T-helper 2 cell treated with Interferon-gamma antibody and Interleukin-4, amounts not matched to agents 100 ng/mL and 5 ng/mL, for 36 hours (primary cell): ENCODE results near the gene SPACA9. TPM values are rescaled to one million over a fixed set of nuclear protein-coding genes. Genes with fewer than 3 reads are reported as not detected.

Experiments
- intact Hi-C: fragments of 100-400 bp; cut with micrococcal nuclease; formaldehyde crosslinking; loops from one replicate; pipeline ENCODE4 v1.15.1; 2023
- total RNA-seq: library from RNA; stranded (reverse); gene quantifications from 2 replicates; pipeline ENCODE4 v1.2.3, GENCODE V29; 2022

SPACA9 gene
- total RNA-seq, 1 donor from 2014 or later: 1.3 TPM

DNA sequence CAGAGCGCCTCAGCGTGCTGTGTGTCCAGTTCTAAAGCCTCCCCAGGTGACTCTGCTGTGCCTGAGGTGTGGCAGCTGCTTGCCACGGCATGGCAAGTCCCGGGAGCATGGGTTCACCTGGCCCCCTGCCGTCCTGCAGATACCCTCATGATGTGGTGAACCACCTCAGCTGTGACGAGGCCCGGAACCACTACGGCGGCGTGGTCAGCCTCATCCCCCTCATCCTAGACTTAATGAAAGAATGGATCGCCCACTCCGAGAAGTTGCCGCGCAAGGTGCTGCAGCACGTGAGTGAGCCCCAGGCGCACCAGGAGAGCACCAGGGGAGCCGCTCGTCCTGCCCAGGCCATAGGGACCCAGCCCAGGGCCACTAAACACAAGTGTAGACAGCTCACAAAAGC is 9.5 kb downstream of the SPACA9 start:
- intact Hi-C loops: no loop called here

DNA sequence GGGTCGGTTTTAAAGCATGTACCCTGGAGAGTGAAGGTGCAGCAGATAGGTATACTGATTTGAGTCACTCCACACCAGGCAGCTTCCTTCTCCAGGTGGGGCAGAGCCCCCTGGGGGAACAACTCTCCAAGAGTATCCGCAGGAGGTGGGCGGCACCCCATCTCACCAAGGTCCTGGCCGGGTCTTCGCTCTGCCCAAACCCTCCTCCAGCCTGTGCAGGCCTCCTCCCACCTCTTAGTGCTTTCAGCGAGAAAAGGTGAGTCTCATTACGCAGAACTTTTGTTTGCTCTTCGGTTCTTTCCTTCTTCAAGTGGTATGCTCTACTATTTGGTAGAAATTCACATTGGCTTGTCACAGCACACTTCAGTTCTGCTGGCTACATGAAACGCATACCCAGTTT is 13.7 kb downstream of the SPACA9 start:
- intact Hi-C loops: no loop called here

DNA sequence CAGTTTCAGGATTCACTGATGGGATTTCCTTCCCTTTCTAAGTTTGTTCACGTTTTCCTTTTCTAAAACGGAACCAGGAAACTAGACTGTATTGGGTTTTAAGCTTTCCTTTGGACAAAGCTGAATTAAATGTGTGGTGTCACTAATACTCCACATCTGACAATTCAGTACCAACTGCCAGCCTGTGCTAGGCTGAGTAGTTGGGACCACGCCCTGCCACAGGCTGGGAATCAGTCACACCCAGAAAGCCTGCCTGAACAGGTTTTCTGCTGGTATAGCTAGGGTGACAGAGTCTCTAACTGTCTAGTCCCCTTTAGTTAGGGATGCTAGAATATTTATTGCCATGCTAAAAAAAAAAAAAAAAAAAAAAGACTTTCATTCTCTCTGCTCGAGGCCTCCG is 15.6 kb downstream of the SPACA9 start:
- intact Hi-C loops: no loop called here

DNA sequence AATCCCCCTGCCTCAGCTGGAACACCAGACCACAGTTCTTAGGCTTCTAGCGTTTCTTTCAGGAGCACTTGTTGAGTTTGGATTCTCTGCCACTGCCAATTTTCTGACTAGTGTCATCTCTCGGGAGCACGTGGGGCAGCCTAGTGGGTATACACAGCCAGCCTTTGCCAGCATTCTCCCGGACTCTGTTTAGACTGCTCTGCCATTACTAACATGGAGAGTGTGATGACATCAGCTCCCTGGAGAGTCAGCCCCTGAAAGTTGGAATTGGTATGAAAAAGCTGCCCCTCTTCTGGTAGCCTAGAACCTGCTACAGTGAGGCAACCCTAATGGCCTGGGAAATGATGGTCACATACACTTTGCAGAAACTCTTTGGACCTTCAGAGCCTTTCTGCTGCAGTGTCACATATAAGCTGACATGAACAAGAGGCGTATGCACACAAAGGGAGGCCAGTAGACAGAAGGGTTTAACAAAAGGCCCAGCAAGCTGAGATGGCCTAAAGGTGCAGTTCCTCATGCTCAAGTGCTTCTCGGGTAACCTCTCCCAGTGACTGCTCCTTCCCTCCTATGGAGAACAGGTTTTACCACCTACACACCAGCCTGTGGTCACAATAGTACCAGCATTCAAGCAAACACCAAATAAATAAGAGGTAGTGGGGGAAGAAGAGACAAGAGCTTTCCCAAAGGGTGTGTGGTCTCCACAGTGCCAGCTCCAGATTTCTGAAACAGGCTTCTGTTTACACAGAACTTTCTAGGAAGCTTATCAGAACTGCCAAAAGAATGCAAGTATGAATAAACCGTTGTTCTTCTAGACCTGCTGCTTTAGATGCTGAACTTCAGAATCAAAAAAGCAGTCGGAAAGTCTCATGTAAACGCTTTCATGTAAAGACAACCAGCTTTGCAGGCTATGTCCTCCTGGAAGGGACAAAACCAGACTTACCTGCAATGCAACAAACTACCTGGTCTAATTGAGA is 16.5 kb downstream of the SPACA9 start:
- intact Hi-C loops: no loop called here

DNA sequence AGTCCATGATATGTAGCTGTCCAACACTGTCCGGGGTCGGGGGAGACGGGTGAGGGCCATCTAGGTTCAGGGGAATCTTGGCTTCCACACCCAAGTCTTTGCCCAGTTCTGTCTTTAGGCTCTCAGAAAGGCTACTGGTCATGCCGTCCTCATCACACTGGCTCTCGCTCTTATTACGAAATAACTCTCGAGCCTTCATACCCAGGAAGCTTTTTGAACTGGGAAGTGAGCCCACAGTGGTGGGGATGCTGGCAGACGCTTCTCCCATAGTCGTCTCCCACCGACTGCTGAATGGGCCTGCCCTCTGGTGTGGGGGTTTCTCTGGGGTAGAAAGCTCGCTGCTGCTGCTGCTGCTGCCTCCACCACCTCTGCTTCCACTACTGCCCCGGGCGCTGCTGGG is 17.6 kb downstream of the SPACA9 start:
- intact Hi-C loops: no loop called here

DNA sequence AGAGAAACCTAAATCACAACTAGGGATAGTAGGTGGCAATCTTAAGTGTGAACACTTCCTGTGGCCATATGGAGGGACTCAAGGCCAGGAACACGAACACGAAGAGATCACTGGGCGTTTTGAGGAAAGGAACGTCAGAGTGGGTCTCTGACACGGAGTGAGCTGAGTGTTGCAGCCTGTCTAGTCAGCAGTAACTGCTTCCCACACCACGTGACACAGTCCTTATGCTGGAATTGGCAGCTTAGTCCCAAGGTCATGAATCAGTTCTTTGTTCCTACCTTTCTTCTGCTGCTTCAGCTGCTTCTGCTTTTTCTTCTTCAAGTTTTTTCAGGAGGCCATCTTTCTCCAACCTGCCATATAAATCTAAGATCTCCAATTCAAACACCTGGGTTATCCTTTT is 18.2 kb downstream of the SPACA9 start:
- intact Hi-C loops: no loop called here

DNA sequence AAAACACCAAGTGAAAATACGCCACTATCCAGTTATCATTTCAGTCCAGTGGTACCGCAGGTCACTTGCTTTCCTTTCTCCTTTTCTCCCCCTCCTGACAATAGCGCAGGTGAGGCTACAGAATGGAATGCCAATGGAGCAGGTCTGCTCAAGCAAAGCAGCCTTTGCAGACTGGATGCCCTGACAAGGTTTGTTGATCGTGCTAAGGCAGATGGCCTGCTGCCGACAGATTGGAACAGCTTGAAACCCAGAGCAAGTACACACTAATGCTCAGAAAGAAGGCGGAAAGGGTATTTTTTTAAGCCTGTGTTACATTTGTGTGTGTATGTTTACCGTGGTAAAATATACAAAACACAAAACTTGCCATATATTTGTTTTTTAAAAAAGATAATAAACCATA is 19.4 kb downstream of the SPACA9 start:
- intact Hi-C loops: no loop called here

DNA sequence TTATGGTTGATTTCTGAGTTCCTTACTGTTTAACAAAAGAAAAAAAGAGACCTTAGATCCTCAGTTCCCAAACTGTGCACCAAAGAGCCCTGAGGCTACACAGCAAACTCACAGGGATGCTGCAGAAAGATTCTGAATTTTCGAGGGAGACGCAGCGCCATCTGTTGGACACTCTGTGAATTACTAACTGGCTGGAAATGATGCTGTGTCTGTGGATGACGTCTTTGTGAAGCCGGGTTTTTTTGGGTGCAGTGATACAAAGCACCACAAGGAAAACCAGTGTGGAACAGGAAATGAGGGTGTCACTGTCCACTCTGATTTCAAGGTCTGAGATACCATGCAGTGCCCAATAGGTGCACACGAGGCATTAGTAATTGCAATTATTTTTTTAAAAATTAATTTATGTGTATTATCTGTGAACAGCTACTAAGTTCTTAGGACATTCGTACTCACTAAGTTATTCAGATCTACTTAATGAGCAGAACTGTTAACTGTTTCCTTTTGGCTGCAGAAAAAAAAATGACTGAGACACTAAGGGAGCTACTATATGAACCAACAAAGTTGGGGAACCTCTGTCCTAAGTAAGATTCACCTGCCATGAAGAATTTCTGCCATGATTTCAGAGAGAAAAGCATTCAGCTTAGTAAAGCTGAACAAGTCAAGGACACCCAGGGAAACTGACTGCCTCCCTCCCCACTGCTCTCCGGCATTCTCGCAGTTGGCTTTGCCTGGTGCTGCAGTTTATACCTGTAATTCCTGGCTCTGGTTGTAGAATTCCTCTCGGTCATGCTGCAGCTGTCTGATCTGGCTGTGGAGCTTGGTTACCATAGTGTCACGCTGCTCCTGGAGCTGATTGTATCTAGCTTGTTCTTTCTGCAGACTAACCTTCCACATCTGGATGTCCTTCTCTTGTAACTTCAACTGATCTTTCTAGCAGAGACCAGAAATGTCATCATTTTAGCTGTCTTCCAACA is 23.4 kb downstream of the SPACA9 start:
- intact Hi-C loops: loop anchor here (2.0 to 5.0 kb wide), 2 partner anchors 395 to 491 kb away; partner anchors contain the start of gene CFAP77

DNA sequence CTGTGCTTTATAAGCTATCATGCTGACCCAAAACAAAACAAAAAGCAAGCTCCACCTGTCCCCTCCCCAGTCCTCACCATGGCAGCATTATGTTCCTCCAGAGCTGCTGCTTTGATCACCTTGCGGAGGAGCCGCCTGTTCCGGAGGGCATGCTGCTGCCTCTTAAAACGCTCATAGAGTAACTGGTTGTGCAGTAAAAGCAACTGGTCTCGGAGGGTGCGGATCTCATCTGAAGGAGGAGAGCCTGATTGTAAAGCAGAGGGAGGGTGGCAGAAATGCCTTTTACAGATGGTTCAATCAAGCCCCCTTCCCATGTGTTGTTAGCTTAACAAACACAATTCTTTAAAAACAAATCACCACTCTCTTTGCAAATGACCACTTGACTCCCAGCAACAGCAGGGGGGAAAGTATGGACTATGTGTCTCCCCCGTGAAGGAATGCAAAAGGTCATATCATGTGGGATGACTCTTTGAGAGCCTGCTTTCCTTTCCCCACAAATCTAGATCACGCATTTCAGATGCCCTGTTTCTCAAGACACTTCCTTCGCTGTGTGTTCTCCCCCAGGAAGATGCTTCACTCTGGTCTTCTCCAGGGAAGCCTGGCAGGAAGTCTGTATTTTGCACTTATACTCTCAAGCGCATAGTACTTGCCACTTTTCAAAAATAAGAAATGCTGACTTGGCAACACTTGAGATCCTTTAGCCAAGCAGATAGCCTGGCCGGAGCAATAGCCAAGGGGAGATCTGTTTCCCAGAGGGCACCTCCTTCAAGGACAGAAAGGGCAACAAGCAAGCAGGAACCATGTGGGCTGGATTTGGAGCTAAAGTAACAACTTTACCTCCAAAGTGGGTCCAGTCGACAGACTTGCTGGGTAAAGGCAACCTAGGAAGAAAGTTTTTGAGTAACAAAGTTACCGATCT is 25.1 kb downstream of the SPACA9 start:
- intact Hi-C loops: loop anchor here (2.0 to 5.0 kb wide), 2 partner anchors 397 to 493 kb away; partner anchors contain the start of gene CFAP77

DNA sequence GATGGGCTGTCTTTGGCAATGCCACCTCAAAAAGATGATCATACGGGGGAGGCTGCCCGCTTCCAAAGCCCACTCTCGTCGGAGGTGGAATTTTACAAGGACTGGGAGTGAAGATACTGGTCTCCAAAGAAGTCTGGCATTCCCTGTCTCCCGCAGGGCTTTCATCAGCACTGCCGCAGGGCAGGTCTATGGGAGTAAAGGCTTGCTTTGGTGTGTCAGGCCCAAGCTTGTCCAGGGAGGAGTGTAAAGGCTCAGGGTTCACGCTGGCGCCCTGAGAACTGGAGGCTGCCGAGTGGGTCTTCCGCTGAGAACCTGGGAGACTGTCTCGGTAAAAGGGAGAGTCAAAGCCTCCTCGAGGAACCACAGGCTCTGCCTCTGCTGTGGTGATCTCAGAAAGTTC is 27.0 kb downstream of the SPACA9 start:
- intact Hi-C loops: no loop called here

DNA sequence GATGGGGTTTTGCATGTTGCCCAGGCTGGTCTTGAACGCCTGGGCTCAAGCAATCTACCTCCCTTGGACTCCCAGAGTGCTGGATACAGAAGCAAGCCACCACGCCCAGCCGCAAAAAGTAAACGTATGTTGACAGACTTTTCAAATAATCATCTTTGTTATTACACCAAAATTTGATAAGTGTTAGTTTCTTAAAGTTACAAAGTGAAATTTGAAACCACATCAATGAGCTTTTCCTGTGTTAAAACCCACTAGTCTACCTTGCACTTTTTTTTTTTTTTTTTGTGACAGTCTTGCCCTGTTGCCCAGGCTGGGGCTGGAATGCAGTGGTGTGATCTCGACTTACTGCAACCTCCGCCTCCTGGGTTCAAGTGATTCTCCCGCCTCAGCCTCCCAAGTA is 29.9 kb downstream of the SPACA9 start:
- intact Hi-C loops: no loop called here

DNA sequence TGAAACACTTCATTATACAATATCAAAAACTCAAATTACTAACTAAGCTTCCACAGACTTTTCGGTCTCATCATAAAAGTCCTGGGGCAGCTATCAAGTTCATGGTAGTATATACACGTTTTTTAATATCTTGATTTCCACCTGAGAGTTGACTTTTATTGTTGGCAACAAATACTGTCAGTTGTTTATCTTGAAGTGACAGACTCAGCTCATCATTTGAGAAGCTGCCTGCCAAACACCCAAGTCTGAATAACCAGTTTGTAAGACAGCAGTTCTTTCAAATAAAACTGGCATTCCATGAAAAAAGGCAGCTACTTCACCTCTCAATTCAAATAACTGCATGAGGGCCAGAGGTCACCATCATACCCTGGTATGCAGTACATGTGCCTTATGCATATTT is 30.6 kb downstream of the SPACA9 start:
- intact Hi-C loops: no loop called here

DNA sequence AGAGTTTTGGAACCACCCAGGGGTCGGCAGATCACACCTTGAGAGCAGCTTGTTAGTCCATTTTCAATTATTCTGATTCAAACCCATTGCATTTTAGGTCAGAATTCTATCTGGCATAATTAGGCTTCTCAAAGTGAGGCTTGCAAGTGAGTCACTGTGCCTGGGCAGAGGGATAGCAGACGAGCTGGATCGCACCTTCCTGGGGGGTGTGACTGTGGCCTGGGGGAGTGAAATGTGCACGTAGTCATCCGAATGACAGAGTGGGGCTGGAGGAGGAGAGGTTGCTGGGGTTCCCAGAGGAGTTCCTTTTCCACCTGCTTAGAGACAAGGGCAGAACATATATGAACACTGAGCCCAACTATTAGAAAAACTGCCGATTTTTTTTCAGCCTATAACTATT is 31.7 kb downstream of the SPACA9 start:
- intact Hi-C loops: no loop called here

DNA sequence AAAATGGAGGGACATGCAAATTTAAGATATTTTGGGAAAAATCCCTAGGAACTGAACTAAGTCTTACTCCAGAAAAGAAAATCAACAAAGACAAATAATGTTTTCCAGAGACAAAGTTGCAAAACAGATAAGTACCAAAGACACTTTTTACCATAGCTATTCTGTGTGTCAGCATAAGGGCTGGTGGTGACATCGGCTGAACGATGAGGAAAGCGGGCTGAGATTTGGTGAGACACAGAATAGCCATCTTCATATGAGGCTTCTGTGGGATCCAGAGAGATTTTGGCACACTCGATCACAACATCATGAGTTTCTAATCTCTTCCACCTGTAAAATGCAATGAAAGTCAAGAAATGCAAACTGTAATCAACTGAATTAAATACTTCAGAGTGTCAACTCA is 33.4 kb downstream of the SPACA9 start:
- intact Hi-C loops: no loop called here

DNA sequence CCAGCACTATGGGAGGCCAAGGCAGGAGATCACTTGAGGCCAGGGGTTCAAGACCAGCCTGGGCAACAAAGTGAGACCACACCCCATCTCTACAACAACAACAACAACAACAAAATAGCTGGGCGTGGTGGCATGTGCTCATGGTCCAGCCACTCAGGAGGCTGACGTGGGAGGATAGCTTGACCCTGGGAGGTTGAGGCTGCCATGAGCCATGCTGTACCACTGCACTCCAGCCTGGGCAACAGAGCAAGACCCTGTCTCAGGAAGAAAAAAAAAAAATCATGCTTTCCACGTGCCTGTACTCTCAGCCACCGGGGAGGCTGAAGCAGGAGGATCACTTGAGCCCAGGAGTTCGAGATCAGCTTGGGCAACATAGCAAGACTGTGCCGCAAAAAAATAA is 36.2 kb downstream of the SPACA9 start:
- intact Hi-C loops: no loop called here

DNA sequence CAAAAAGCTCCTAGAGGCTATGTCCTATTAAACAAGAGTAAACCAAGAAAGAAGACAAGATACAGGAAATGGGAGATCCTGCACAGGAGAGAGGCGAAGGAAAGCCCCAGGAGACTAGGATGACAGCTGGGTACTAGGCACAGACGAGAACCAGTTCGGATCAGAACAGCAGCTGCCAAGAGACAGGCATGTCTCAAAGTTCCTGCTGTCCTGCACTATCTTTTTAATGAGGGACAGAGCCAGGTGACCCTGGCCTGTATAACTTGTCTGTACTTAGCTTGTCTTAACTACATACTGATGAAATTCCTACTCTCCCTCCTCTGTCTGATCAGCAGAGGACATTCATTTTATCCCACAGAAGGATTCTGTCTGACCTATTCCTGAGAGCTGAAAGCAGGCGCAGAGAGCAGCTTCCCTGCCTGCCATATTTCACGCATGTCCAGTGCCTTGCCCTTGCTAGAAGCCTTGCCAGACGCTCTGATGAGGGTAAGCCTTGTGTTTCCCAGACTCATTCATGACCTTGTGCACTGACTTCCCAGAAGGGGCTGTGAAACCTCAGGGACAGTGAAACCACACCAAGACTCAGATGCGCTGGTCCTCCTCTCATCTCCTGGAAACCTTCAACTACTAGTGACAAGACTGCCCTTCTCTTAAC is 41.0 kb downstream of the SPACA9 start:
- intact Hi-C loops: no loop called here

DNA sequence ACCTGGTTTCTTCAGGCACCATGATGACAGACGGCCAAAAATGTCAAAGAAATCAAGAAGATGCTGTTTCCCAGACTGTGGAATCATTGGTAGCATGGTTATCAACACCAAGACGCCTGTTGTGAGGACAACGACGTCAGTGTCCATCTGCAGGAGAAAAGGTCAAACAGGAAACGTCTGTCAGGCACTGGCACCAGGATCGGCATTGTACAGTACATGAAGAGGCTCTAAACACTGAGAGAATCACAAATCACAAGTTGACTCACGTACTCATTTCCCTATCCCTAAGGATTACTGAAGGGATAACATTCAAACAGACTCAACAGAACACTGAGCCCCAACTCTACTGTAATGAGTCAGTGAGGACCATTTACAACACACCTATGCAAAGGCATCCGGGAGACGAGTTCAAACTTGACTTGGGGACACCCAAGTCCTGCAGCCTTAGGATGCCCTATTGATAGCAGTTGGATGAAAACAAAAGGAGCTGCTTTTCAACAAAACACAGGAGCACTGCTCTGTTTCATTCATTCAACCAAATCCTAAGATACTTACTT is 44.7 kb downstream of the SPACA9 start:
- intact Hi-C loops: no loop called here

DNA sequence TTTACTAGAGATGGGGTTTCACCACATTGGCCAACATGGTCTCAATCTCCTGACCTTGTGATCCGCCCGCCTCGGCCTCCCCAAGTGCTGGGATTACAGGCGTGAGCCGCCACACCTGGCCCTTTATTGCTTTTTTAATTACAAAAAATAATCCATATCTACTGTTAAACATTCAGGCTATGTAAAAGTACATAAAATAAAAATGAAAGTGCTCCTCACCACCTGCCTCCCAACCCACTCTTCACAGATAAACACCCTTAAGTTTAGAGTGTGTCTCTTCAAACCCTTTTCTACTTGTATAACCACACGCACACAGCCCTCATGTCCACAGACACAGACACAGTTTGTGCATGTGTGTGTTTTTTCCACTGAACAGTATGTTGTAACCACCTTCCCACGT is 49.0 kb downstream of the SPACA9 start:
- intact Hi-C loops: no loop called here

DNA sequence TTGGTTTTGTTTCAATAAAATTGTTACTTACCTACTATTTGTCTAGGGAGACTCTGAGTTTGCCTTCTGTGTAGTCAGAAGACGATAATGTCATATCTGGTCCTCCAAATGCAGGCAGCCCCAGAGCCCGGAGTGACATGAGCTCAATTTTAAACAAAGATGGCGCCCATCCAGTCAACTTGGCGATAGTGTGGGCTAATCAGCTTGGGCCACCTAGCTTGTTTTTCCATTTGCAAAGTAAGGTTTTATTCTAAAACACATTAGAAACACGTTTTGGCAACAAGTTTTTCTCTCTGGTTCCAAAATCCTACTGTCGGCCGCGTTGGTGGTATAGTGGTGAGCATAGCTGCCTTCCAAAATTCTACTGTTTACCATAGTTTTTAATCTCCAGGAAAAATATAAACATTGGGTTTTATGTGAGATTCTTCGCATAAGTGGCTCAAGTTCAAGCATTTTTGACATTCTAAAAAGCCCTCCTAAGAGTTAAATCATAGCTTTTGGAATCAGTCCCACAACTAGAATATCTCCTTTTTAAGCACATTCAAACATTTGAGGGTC is 52.6 kb downstream of the SPACA9 start:
- intact Hi-C loops: no loop called here

DNA sequence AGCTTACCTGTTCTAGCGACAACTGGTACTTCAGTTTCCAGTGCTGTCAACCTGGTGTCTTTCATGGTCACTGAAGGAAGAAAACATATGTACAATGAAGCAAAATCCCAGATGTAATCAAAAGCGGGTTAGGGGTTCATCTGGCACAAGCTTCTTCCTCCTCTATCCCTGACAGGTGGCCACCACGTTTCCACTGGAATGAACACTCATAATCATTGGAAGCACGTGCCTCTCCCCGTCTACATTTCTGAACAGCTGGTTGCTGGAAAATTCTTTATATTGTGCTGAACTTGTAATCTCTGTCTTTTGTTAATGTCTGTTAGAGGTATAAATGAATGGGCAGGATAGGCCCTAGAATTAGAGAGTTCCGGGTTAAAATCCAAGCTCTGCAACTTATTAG is 56.3 kb downstream of the SPACA9 start:
- intact Hi-C loops: no loop called here
